HEK293 (cell line): ENCODE data around the gene RAN.

Experiments used
- ZNF354C ChIP-seq: fragments of 450-650 bp; formaldehyde crosslinking; IDR thresholded peaks from 2 replicates; pipeline ENCODE4 v1.5.1; 2016; ENCODE audit warnings: missing biosample characterization, missing genetic modification characterization, low read depth, borderline replicate concordance
- TF ChIP-seq, protein P1 (sequence below): fragments of 450-650 bp; formaldehyde crosslinking; IDR thresholded peaks from 2 replicates; pipeline ENCODE4 v1.5.1; 2016; ENCODE audit warnings: missing biosample characterization, missing genetic modification characterization

DNA sequence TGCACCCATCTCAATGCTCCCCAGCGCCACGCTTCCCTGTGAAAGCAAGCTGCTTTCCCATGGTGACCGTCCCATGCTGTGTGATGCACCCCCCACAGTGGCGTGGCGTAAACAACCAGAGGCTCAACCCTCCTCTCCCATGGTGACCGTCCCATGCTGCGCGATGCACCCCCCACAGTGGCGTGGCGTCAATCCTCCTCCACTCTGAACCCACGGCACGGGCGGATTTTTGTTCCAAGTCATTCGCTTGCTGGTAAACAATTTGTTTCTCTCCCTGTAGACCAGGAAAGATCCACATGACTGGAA lies 41.7 kb upstream of the RAN start:
- TF ChIP-seq ZNF354C (tag by site-specific recombination) = no peak
- TF ChIP-seq, protein P1, sequence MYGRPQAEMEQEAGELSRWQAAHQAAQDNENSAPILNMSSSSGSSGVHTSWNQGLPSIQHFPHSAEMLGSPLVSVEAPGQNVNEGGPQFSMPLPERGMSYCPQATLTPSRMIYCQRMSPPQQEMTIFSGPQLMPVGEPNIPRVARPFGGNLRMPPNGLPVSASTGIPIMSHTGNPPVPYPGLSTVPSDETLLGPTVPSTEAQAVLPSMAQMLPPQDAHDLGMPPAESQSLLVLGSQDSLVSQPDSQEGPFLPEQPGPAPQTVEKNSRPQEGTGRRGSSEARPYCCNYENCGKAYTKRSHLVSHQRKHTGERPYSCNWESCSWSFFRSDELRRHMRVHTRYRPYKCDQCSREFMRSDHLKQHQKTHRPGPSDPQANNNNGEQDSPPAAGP = no peak
